SJCRH30 (cell line): ENCODE results near the gene JAG2. TPM values are rescaled to one million over a fixed set of nuclear protein-coding genes. Genes with fewer than 3 reads are reported as not detected.

ENCODE experiments used
- DNase-seq, 2 experiments: peaks; one replicate each; pipeline ENCODE4 v3.0.0-alpha.2; 2015 to 2020
- H3K27ac ChIP-seq: fragments of 250-450 bp; sonication (Bioruptor Pico); 2 replicates; pipeline ENCODE4 v1.5.1; 2020; ENCODE audit warnings: mild to moderate bottlenecking, moderate library complexity
- H3K27me3 ChIP-seq: fragments of 250-450 bp; sonication (Bioruptor Pico); 2 replicates; pipeline ENCODE4 v1.5.1; 2020; ENCODE audit warnings: mild to moderate bottlenecking, moderate library complexity
- H3K36me3 ChIP-seq: fragments of 250-450 bp; sonication (Bioruptor Pico); 2 replicates; pipeline ENCODE4 v1.5.1; 2020; ENCODE audit warnings: mild to moderate bottlenecking, moderate library complexity
- H3K4me1 ChIP-seq: fragments of 250-450 bp; sonication (Bioruptor Pico); 2 replicates; pipeline ENCODE4 v1.5.1; 2020; ENCODE audit warnings: mild to moderate bottlenecking, moderate library complexity
- H3K4me3 ChIP-seq: fragments of 250-450 bp; sonication (Bioruptor Pico); 2 replicates; pipeline ENCODE4 v1.5.1; 2020; ENCODE audit warnings: mild to moderate bottlenecking, moderate library complexity
- H3K9me3 ChIP-seq: fragments of 250-450 bp; sonication (Bioruptor Pico); replicated peaks from 2 replicates; pipeline ENCODE4 v1.5.1; 2020; ENCODE audit warnings: mild to moderate bottlenecking, moderate library complexity
- total RNA-seq: library from RNA; depleted of rRNA; stranded (reverse); fragments of >200 nt; shearing (Covaris generic); gene quantifications from 2 replicates; pipeline ENCODE4 v1.2.3, GENCODE V29; 2014; rRNA removed

Gene JAG2
- total RNA-seq, result 24.7 and 28.1 TPM in 2 replicates

DNA sequence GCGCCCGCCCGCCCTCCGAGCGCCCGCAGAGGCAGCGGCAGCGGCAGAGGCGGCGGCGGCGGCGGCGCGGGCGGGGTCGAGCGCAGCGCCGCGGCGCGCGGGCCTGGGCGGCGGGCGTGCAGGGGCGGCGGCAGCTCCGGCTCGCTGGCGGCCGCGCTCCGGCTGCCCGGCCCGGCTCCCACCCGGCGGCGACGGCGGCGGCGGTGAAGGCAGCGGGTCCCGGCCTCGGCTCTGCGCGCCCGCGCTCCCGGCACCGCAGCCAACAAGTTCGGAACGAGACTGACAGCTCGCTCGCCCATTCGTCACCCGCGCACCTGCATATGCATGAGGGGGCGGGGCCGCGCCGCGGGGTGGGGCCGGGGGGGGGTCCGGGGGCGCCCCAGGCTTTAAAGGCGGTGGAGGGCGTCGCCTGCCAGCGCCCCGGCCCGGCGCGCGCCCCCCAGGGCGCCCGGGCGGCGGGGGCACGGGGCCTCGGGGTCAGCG lies at the start of gene JAG2:
Gene JAG2 (minus strand): TSS at position 281 of the 483 bp plus-strand sequence. CDS start 356 bp downstream, outside the sequence.
- Histone ChIP-seq H3K27ac (no peak within 1 kb of the TSS), H3K4me1 (peaks cover 37% of the 10 kb centered on the region), H3K27me3 (no peaks in the 10 kb centered on the region), H3K9me3 (no peaks in the 10 kb centered on the region), H3K4me3 (peak within 1 kb of the TSS; percentile 60), H3K36me3 (no peaks in the 10 kb centered on the region)
- peak; percentile 62 to 73 for DNase-seq

DNA sequence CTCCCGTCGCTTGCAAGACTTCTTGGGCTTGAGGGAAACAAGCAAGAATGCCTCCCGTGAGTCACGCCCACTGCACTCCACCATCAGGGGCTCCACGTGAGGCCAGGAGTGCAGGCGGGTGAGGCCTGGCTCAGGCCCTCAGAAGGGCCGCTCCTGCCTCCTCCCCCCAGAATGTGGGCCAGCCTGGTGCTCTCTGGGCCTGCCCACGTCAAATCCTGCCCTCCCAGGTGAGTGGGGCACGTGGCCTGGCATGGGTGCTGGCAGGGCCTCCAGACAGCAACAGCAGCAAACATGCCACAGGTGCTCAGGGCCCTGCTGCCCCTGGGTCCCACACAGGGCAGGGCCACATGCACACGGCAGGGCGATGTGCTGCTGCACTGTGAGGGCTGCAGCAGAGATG lies 49.2 kb upstream of the JAG2 start:
- H3K27ac ChIP-seq, result no peak overlapping the region
- H3K9me3 ChIP-seq, result no peaks in the 10 kb centered on the region
- peaks cover 8% of the 10 kb centered on the region for H3K36me3 ChIP-seq
- no peak overlapping the region for H3K4me3 ChIP-seq
- DNase-seq, result no peak
- H3K4me1 ChIP-seq, result peaks cover 24% of the 10 kb centered on the region
- H3K27me3 ChIP-seq, result no peaks in the 10 kb centered on the region

DNA sequence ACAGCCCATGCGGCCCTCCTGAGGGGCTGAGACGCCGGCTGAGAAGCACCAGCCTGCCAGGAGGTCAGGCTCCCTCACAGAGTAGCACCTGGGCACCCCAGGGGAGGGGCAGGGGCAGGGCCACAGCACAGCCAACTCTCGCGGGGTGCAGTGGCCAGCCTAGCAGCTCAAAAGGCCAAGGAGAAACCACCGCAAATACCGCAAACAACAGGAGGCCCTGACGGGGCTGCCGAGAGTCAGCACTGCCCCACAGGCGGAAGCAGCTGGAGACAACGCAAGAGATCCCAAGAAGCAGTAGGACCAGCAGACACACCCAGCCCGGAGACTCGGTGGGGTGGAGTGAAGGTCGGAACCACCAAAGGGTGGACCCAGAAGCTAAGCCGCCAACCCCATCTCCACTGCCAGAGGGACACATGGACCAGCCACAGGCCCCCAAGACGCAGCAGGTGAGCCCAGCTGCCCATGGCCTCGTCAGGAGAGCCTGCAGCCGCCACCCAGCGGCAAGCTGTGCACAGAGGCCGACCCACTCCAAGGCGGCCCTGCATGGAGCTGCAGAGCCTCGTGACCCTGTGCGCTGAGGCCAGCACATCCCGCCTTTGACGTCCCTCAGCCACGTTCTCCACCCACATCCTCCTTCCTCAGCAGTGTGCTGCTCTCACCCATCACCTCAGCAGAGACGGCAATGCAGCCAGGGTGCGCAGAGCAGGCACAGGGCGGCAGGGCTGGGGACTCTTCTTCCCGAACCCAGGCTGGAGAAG lies 48.1 kb upstream of the JAG2 start:
- Histone ChIP-seq H3K4me3 (no peak overlapping the region), H3K36me3 (peaks cover 8% of the 10 kb centered on the region), H3K27me3 (no peaks in the 10 kb centered on the region), H3K9me3 (no peaks in the 10 kb centered on the region), H3K4me1 (peaks cover 34% of the 10 kb centered on the region), H3K27ac (no peak overlapping the region)
- DNase-seq, result no peak

DNA sequence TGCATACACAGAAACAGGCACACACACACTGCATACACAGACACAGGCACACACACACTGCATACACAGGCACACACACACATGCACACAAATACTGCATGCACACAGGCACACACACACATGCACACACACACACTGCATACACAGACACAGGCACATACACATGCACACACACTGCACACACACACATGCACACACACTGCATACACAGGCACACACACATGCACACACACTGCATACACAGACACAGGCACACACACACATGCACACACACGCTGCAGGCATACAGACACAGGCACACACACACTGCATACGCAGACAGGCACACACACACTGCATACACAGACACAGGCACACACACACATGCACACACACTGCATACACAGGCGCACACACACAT lies 47.0 kb upstream of the JAG2 start:
- H3K36me3 ChIP-seq, result no peaks in the 10 kb centered on the region
- H3K4me3 ChIP-seq, result no peak overlapping the region
- H3K27ac ChIP-seq, result no peak overlapping the region
- no peak for DNase-seq
- peaks cover 38% of the 10 kb centered on the region for H3K4me1 ChIP-seq
- no peaks in the 10 kb centered on the region for H3K27me3 ChIP-seq
- no peaks in the 10 kb centered on the region for H3K9me3 ChIP-seq

DNA sequence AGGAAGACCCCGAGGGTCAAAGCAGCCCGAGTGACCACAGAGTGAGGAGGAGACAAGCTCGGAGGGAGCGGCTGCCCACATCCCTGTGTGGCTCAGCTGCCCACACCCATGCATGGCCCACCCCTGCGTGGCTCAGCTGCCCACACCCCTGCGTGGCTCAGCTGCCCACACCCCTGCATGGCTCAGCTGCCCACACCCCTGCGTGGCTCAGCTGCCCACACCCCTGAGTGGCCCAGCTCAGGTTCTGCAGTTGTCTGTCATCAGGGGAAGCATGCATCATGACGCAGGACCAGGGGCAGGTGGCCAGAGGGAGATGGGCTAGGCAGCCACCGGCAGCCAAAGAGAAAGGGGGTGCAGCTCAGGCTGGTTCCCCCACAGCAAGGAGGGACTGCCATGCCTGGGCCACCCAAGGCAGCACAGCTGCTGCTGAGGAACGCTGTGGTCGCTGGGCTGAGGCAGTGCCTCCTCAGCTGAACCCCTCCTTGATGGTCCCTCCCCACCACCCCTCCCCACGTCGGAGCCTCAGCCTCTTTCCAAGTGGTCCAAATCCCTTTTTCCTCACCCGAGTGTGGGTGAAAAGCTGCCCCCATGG lies 45.8 kb upstream of the JAG2 start:
- peaks cover 38% of the 10 kb centered on the region for H3K4me1 ChIP-seq
- H3K27me3 ChIP-seq, result no peaks in the 10 kb centered on the region
- peak; percentile 72 to 78 for DNase-seq
- no peak overlapping the region for H3K4me3 ChIP-seq
- no peaks in the 10 kb centered on the region for H3K9me3 ChIP-seq
- no peaks in the 10 kb centered on the region for H3K36me3 ChIP-seq
- H3K27ac ChIP-seq, result peak overlapping the region; percentile 60

DNA sequence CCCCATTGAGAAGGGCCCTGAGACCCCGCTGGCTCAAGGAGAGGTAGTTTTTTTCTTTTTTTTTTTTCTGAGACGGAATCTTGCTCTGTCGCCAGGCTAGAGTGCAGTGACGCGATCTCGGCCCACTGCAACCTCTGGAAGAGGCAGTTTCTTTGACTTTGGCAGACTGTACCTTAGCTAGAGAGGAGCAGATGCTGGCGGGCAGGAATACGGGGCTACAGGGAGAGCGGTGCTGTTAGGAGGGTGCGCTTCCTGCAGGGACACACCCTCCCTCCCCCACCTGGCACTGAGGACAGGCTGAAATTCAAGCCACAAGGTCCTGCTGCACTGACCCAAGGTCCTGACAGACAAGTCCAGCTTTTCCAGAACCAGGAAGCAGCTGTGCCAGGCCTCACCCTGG lies 44.8 kb upstream of the JAG2 start:
- Histone ChIP-seq H3K36me3 (no peaks in the 10 kb centered on the region), H3K9me3 (no peaks in the 10 kb centered on the region), H3K4me1 (peaks cover 38% of the 10 kb centered on the region), H3K4me3 (no peak overlapping the region), H3K27ac (peak overlapping the region; percentile 60), H3K27me3 (no peaks in the 10 kb centered on the region)
- peak; percentile 69 to 78 for DNase-seq

DNA sequence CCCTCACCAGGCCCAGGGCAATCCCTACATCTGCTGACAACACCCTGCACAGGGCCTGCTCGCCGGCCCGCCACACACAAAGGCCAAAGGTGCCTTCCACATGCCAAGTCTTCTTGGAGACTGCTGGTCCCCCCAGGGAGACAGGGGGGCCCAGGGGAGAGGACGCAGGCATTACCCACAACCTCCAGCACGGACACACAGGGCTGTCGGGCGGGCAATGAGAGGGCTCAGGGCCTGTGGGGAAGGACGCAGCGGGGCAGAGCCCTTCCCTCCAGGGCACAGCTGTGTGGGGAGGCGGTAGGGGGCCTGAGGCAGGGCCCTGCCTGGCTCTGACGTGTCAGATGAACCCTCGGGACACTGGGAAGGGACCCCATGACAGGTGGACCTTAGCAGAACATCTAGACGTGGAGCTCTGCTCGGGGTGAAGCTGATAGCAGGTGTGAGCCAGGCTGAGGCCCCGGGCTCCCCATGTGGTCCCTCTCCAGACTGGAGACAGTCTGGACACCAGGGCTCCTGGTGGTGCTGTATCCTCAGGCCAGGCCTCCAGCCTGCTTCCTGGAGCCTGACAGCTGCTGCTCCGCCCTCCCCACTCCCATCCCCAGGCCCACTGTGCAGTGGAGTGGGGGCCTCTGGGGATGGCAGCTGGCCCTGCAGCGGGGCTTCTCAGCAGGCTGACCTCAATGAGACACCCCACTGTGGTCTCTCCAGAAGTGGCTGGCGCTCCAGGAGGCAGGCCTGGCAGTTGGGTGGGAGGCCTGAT lies 44.1 kb upstream of the JAG2 start:
- peak overlapping the region; percentile 60 for H3K27ac ChIP-seq

DNA sequence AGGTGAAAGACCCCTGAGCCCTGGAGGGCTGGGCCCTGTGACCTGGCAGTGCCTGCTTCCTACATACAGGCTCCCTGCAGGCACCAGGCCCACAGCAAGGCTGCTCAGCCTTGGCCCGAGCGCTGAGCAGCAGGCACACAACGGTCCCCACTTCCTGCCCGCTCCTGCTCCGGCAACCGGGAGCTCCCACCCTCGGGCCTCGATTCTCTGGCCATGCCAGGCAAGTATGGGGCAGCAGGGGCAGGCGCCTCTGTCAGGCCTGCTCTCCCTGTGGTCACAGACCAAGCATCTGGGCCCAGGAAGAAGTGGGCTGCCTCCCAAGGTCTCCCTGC lies 43.1 kb upstream of the JAG2 start:
- DNase-seq, result no peak
- no peaks in the 10 kb centered on the region for H3K36me3 ChIP-seq
- H3K9me3 ChIP-seq, result no peaks in the 10 kb centered on the region
- peaks cover 46% of the 10 kb centered on the region for H3K4me1 ChIP-seq
- H3K27me3 ChIP-seq, result no peaks in the 10 kb centered on the region
- H3K4me3 ChIP-seq, result no peak overlapping the region
- H3K27ac ChIP-seq, result peak overlapping the region; percentile 60

More for the DNA sequence above, 44.1 kb upstream of the JAG2 start:
- no peak overlapping the region for H3K4me3 ChIP-seq
- no peaks in the 10 kb centered on the region for H3K36me3 ChIP-seq
- H3K4me1 ChIP-seq, result peaks cover 38% of the 10 kb centered on the region
- H3K9me3 ChIP-seq, result no peaks in the 10 kb centered on the region
- DNase-seq, result peak; percentile 98
- no peaks in the 10 kb centered on the region for H3K27me3 ChIP-seq

DNA sequence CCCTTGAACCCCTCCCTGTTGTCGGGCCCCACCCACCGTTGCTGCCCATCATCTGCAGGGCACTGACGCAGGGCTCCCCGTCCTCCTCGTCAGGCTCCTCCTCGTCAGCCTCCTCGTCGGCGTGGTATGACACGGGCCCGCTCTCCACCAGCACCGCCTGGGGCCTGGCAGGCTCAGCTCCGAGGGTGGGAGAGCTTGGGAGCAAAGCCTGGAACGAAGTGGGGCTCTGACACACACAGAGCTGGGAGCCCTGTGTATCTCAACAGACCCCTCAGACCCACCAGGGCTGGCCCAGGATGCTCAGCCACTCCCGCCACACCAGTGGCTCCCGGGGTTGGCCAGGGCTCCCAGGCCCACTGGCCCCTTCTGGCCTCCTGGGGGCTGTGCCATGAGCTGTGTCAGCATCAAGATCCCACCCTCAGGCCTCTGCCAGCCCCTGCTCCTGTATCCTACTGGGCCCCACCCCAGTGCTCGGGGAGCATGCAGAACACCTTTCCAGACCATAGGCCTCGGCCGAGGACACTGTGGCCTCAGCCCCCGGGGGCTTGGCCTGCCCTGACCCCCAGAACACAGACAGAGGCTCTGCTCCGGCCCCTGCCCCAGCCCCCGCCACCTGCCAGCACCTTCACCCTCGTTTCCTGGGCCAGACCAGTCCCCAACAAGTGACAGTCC lies 42.6 kb upstream of the JAG2 start:
- no peak for DNase-seq
- H3K4me1 ChIP-seq, result peaks cover 46% of the 10 kb centered on the region
- H3K27ac ChIP-seq, result no peak overlapping the region; the same call in 1 of the 2 replicates
- no peaks in the 10 kb centered on the region for H3K36me3 ChIP-seq
- no peak overlapping the region for H3K4me3 ChIP-seq
- no peaks in the 10 kb centered on the region for H3K9me3 ChIP-seq
- H3K27me3 ChIP-seq, result no peaks in the 10 kb centered on the region

DNA sequence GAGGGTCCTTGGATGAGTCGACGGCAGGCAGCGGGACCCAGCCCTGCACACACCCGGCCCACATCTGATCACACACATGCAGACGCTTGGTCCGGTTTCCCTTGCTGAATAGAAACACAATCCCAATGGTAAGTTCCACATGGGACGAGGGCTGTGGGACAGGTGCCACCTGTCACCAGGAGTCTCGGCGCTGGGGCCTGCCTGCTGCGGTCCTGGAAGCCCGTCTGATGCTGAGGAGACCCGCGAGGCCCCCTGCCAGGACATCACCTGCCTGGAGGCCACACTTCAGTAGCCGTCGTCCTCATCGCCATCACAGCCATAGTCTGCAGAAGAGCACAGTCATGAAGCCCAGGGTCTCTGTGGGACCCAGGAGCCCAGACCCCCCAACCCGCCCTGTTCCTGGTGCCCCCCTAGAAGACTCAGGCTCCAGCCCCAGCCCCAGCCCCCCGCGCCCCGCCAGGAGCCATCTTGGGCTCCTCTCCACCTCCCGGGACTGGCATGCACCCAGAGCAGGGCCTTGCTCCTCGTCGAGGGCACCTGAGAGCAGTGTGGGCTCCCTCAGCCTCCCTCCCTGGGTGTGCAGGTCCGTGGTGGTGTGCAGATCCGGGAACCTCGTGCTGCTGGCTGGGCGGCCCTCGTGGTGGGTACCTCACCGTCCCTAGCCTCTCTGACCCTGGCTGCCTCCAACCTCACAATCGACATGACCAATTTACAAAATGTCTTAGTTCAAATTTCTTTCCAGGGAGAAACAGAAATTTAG lies 41.9 kb upstream of the JAG2 start:
- Histone ChIP-seq H3K4me3 (no peak overlapping the region), H3K36me3 (no peaks in the 10 kb centered on the region), H3K27ac (no peak overlapping the region), H3K9me3 (no peaks in the 10 kb centered on the region), H3K4me1 (peaks cover 53% of the 10 kb centered on the region), H3K27me3 (no peaks in the 10 kb centered on the region)
- DNase-seq, result no peak

DNA sequence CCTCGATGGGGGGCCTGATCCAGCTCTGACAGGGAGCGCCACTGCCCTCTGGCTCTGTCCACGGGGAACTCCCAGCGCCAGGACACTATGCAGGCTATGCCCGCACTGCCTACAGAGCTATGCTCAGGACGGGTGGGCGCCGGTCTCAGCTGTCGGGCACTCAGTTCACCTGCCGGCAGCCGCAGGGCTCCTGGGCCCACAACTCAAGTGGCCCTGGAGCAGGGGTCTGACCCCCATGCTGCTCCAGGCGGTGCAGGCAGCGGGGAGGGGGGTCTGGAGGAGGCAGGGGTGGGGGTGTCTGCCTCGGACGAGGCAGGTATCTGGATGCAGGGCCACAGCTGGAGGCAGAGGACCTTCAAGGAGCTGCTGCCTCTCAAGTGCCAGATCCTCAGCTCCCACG lies 41.1 kb upstream of the JAG2 start:
- no peaks in the 10 kb centered on the region for H3K27me3 ChIP-seq
- H3K9me3 ChIP-seq, result no peaks in the 10 kb centered on the region
- H3K36me3 ChIP-seq, result no peaks in the 10 kb centered on the region
- no peak overlapping the region for H3K27ac ChIP-seq
- DNase-seq, result no peak
- peaks cover 51% of the 10 kb centered on the region for H3K4me1 ChIP-seq
- no peak overlapping the region for H3K4me3 ChIP-seq

DNA sequence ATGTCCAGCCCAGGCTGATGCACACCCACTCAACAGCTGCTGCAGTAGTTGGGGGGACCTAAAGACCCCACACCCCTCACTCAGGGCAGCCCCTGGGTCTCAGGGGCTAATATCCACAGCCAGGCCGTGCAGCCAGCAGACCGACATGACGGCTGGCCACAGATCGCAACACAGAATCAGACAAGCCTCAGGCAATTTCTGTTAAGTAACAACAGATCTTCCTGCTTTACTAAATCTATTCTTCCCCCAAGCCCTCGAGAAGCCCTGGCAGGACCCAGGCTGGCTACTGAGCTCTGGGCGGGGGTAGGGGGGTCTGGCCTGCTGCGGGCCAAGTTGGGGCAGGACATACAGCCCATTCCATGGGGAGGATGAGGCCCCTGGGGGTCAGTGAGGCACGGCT lies 40.5 kb upstream of the JAG2 start:
- H3K4me3 ChIP-seq, result no peak overlapping the region
- H3K27me3 ChIP-seq, result no peaks in the 10 kb centered on the region
- H3K9me3 ChIP-seq, result no peaks in the 10 kb centered on the region
- no peaks in the 10 kb centered on the region for H3K36me3 ChIP-seq
- H3K4me1 ChIP-seq, result peaks cover 45% of the 10 kb centered on the region
- no peak for DNase-seq
- no peak overlapping the region for H3K27ac ChIP-seq

DNA sequence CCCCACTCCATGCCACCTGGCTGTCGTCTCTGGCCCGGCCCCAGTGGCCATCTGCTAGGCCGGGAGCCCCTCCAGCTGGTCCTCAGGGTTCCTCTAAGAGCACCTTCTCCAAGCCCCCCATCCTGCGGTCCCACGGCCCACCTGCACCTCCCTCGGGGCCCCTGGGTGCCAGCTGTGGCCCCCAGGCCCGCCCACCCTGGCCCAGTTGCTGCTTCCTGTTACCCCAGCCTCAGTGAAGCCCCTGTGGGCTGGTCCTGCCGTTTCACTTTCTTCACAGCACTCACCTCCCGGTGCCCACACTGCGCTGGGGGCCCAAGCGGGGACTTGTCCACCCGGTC lies 40.1 kb upstream of the JAG2 start:
- Histone ChIP-seq H3K36me3 (no peaks in the 10 kb centered on the region), H3K9me3 (no peaks in the 10 kb centered on the region), H3K27ac (no peak overlapping the region), H3K4me1 (peaks cover 41% of the 10 kb centered on the region), H3K27me3 (no peaks in the 10 kb centered on the region), H3K4me3 (no peak overlapping the region)
- no peak for DNase-seq

DNA sequence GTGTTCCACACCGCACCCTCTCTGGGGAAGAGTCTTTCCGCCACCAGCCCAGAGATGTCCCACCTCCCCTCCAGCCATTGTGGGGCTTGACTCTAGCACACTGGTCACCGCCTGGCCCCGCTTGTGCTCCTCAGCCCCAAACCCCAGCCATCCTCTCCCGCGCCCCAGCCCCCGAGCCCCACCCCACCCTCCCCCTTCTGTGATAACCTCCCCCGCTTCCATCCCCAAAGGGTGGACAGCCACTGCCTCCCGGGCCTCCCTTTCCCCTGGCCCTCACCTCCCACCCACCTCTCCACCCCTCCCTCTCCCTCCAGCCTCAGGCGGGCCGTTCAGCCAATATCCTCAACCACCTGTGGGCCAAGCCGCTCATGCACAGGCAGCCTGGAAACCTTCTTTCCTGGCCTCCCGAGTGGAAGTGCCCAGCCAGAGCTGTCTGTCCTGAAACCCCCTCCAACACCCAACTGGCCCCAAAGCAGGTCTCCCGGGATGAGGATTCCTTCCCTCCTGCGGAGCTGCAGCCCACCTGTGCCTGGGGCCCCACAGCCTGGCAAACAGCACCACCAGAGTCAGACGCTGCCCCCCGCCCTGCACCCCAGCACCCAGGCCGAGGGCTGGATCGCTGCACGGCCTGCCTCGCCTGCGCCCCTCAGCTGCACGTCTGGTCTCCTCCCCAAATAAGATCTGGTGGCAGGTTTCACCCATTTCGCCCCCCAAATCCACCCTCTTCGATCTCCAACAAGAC lies 39.6 kb upstream of the JAG2 start:
- Histone ChIP-seq H3K4me1 (peaks cover 38% of the 10 kb centered on the region), H3K9me3 (no peaks in the 10 kb centered on the region), H3K4me3 (no peak overlapping the region), H3K27me3 (no peaks in the 10 kb centered on the region), H3K27ac (no peak overlapping the region), H3K36me3 (no peaks in the 10 kb centered on the region)
- DNase-seq, result no peak
